GM21529 (cell line): ENCODE data around the gene SEC14L1.
"Not testable (repeated sequence)": the region's sequence is repeated elsewhere in the genome, so short reads cannot be mapped to it uniquely, and the experiment has no call there.

Experiments
- ATAC-seq: cut with Tn5 transposase; IDR thresholded peaks from one replicate; pipeline ENCODE4 v1.9.1; 2021; ENCODE audit not compliant: unreplicated experiment

SEC14L1 gene

DNA sequence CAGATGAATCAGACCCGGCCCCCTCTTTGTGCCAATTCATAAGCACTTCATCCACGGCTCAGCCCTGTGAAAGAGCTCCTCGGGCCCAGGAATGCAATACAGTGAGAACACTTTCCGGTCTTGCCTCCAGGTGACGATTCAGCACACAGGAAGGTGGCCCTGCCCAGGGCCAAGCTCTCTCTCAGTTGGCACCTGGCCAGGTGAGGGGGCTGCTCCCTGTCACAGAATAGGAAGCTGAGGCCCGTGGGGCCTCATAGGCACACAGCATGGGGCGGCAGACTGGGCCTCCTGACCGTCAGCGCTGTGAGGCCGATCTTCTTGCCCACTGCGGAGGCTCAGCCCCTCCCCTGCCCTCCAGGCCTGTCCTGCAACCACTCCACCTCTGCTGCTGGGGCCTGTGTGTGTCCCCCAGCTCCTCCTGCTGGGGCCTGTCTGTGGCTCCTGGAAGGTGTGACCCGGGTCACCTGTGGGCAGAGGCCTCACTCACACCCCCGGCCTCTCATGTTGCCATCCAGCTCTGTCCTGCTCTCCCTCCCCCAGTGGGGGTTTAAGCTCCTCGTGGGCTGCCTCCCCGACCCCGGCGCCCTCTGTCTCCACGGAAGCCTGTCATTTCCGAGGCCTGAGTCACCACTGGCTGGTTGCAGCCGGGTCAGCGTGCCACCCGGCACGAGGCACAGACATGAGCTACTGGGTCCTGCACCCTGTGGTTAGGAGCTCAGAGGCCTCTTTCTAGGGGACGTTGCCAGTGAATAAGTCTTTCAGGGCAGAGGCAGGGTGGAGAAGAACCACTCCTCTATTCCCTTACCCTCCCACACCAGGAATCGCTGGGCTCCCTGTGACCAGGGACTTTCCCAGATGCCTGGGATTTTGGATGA is 114.4 kb downstream of the SEC14L1 start:
- ATAC-seq = no peak

DNA sequence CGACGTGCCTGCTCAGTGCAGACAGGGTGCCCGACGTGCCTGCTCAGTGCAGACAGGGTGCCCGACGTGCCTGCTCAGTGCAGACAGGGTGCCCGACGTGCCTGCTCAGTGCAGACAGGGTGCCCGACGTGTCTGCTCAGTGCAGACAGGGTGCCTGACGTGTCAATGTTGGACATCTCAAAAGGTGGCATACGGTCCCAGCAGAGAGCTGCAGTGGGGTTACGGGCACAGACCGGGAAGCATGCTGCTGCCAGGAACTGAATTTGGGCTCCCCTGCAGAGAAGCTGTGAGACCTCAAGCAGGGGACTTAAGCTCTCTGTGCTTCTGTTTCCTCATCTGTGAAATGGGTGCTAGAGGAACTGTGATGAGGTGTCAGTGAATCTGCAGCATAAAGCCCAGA is 115.2 kb downstream of the SEC14L1 start:
- ATAC-seq = not testable (repeated sequence)

DNA sequence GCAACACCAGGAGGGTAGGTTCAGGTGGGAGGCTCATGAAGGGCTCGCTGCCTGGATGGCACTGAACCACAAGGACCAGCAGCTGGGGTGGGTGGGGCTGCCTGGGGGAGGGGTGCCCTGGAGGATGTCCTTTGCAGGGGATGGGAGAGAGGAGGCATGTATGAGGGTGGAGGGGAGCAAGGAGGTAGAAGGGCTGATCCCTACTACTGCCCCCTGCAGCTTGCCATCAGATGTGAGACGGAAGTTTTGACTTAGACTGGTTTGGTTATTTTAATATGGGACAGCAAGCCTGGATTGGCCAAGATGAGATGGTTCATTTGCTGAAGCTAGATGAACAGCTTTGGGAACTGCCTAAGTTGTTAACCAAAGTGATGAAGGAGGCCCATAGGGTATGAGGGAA is 115.9 kb downstream of the SEC14L1 start:
- ATAC-seq = no peak

DNA sequence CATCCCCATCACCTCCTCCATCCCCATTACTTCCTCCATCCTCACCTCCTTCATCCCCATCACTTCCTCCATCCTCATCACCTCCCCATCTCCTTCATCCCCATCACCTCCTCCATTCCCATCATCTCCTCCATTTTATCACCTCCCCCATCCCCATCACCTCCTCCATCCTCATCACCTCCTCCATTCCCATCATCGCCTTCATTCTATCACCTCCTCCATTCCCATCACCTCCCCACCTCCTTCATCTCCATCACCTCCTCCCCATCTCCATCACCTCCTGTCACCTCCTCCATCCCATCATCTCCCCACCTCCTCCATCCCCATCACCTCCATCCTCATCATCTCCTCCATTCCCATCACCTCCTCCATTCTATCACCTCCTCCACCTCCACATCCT is 116.4 kb downstream of the SEC14L1 start:
- ATAC-seq = no peak

DNA sequence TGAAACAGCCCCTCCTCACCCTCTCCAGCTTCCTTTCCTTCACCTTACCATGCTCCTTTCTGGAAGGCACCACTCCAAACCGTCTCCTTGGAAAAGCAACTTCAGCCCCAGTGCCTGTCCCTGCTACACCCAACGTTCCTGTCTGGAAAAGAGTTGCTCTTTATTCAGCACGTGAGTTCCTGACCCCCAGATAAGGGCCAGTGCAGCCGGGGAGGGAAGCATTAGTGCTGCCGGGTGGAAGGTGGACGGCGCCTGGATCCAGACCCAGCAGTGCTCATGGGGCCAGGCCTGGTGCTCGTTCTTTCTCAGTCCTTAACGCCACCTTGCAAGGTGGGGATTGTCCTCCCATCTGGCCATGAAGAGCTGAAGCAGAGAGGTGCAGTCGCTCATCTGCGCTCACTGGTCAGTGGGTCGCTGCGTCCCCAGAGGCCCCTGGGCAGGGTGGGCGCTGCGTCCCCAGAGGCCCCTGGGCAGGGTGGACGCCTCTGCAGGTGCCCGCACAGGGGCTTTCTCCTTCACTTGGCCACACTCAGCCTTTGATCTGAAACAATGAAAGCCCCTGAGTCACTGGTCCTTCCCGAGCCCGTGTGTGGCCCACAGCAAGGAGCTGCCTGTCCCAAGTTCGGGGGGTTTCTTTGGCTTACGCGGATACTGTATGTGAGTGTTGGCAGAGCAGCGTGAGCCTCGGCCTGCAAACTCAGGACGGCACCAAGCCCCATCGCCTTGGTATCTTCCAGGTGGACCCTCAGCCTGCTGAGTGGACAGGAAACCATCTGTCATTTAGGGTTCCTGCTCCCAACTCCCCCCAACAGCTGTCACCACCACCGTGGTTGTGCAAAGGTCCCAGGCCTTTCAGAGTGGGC is 117.1 kb downstream of the SEC14L1 start:
- no peak for ATAC-seq

DNA sequence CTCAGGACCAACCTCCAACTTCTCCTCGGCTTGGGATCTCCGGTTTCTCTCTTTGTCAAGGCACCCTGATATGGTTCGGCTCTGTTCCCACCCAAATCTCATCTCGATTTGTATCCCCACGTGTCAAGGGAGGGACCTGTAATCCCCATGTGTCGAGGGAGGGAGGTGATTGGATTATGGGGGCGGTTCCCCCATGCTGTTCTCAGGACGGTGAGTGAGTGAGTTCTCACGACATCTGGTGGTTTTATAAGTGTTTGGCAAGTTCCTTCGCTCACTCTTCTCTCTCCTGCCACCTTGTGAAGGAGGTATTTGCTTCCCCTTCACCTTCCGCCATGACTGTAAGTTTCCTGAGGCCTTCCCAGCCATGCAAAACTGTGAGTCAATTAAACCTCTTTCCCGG is 117.9 kb downstream of the SEC14L1 start:
- ATAC-seq = no peak

DNA sequence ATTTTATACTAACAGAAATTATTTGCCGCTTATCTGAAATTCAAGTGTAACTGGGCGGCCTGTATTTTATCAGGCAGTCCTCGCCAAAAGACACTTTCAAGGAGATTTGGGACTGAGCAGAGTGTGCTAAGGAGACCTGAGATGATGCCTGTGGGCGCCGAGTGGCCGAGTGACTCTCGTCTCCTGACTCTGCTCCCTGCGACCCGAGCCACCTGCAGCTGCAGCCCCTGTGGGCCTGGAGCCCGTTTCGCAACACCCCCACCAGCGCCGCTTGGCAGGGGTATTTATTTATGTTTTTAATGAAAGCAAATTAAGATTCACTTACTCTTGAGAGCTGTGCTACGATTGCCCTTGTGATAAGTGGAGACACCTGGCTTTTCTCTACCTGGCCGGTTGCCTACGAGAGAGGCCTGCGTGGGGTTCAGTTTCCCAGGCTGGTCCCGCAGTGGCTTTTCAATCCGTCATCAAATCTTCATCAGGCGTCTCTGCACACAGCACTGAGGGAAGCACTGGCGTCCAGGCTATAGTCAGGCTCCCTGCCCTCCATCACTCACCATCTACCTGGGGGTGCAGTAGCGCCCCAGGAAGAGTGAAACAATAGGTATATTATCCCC is 124.0 kb downstream of the SEC14L1 start:
- ATAC-seq = no peak

DNA sequence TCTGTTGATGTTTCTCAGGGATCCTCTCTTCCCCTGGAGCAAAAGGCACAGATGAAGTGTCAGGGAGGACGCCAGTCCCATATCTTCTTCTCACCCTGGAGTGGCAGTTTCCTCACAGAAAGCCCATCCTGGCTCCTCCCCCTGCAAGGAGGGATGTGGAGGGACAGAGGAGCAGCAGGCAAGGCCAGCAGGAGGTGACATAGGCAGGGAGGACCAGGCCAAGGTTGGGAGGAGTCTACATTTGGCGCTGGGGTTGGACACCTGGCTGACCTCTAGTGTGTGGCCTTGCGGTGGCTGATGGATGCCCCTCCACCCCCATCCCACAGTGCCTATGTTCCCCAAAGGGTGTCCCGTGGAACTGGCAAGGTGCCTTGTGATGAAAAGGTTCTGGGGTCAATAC is 125.4 kb downstream of the SEC14L1 start:
- no peak for ATAC-seq
